ENCODE measurements around the gene PTPRN2. TPM values are rescaled to one million over a fixed set of nuclear protein-coding genes. Genes with fewer than 3 reads are reported as not detected.

The PTPRN2 gene
- 0.29 and 0.50 TPM in 2 replicates for total RNA-seq

GRCh38 chr7:158587162-158588084, at the start of gene PTPRN2:
Gene PTPRN2, minus strand, starts transcription at chr7:158587823.

Other genes with a start within 250 kb of the PTPRN2 start
- 7.3 and 39.7 TPM in 2 replicates for gene NCAPG2, start 117.0 kb upstream of the PTPRN2 start, total RNA-seq
- 111 and 132 TPM in 2 replicates for gene ESYT2, start 241.7 kb upstream of the PTPRN2 start, total RNA-seq

Measured in smooth muscle cell of trachea (primary cell).